Measurements from ENCODE around the gene PARD3B.

PARD3B gene

GRCh38 chr2:205509655-205510054 is 964.4 kb downstream of the PARD3B start:
- Histone ChIP-seq H3K9me2 (replicated peaks; ENCODE audit: control insufficient read depth, low read length) (no peaks in the 10 kb centered on the region; the same call in 1 of the 2 replicates), H3K4me3 (ENCODE audit: low read length) (no peak overlapping the region), H3K27ac (ENCODE audit: low read depth, low read length) (no peak overlapping the region), H3K4me1 (ENCODE audit: control insufficient read depth, low read length) (no peaks in the 10 kb centered on the region), H3K27me3 (ENCODE audit: control insufficient read depth, low read length) (no peaks in the 10 kb centered on the region), H4K20me1 (ENCODE audit: control insufficient read depth, insufficient read depth, low read depth, low read length) (no peaks in the 10 kb centered on the region), H3F3A (ENCODE audit: control insufficient read depth, insufficient read depth) (no peaks in the 10 kb centered on the region), H3K4me2 (ENCODE audit: low read length) (no peak overlapping the region), H3K36me3 (ENCODE audit: control insufficient read depth, low read length) (no peaks in the 10 kb centered on the region), H3K9me3 (ENCODE audit: control insufficient read depth, insufficient read depth, low read length) (no peaks in the 10 kb centered on the region), H3K79me2 (ENCODE audit: control insufficient read depth, low read length) (no peaks in the 10 kb centered on the region)
- no peak for TF ChIP-seq EZH2phosphoT487 (IDR thresholded peaks at IDR 0.05; ENCODE audit: borderline replicate concordance, low read length)
- no peak for TF ChIP-seq CTCF (IDR thresholded peaks at IDR 0.05; ENCODE audit: low read depth, low read length, poor library complexity, severe bottlenecking)

GRCh38 chr2:205510345-205510744 is 965.1 kb downstream of the PARD3B start:
- Histone ChIP-seq H3K36me3 (ENCODE audit: control insufficient read depth, low read length) (no peaks in the 10 kb centered on the region), H3F3A (ENCODE audit: control insufficient read depth, insufficient read depth) (no peaks in the 10 kb centered on the region), H3K27me3 (ENCODE audit: control insufficient read depth, low read length) (no peaks in the 10 kb centered on the region), H3K4me3 (ENCODE audit: low read length) (no peak overlapping the region), H4K20me1 (ENCODE audit: control insufficient read depth, insufficient read depth, low read depth, low read length) (no peaks in the 10 kb centered on the region), H3K4me2 (ENCODE audit: low read length) (no peak overlapping the region), H3K9me2 (replicated peaks; ENCODE audit: control insufficient read depth, low read length) (no peaks in the 10 kb centered on the region; the same call in 1 of the 2 replicates), H3K79me2 (ENCODE audit: control insufficient read depth, low read length) (no peaks in the 10 kb centered on the region), H3K9me3 (ENCODE audit: control insufficient read depth, insufficient read depth, low read length) (no peaks in the 10 kb centered on the region), H3K27ac (ENCODE audit: low read depth, low read length) (no peak overlapping the region), H3K4me1 (ENCODE audit: control insufficient read depth, low read length) (no peaks in the 10 kb centered on the region)
- no peak for TF ChIP-seq EZH2phosphoT487 (IDR thresholded peaks at IDR 0.05; ENCODE audit: borderline replicate concordance, low read length)
- TF ChIP-seq CTCF (IDR thresholded peaks at IDR 0.05; ENCODE audit: low read depth, low read length, poor library complexity, severe bottlenecking) = no peak

- H4K20me1 ChIP-seq (ENCODE audit: control insufficient read depth, insufficient read depth, low read depth, low read length) = no peaks in the 10 kb centered on the region
- no peaks in the 10 kb centered on the region; the same call in 1 of the 2 replicates for H3K9me2 ChIP-seq (replicated peaks; ENCODE audit: control insufficient read depth, low read length)
- H3K27me3 ChIP-seq (ENCODE audit: control insufficient read depth, low read length) = no peaks in the 10 kb centered on the region
- H3K4me2 ChIP-seq (ENCODE audit: low read length) = no peak overlapping the region
- no peaks in the 10 kb centered on the region for H3K4me1 ChIP-seq (ENCODE audit: control insufficient read depth, low read length)
- TF ChIP-seq CTCF (IDR thresholded peaks at IDR 0.05; ENCODE audit: low read depth, low read length, poor library complexity, severe bottlenecking) (no peak), EZH2phosphoT487 (IDR thresholded peaks at IDR 0.05; ENCODE audit: borderline replicate concordance, low read length) (no peak)
- H3K9me3 ChIP-seq (ENCODE audit: control insufficient read depth, insufficient read depth, low read length) = no peaks in the 10 kb centered on the region
- H3K79me2 ChIP-seq (ENCODE audit: control insufficient read depth, low read length) = no peaks in the 10 kb centered on the region
- H3K27ac ChIP-seq (ENCODE audit: low read depth, low read length) = no peak overlapping the region
- H3K4me3 ChIP-seq (ENCODE audit: low read length) = no peak overlapping the region
- H3K36me3 ChIP-seq (ENCODE audit: control insufficient read depth, low read length) = no peaks in the 10 kb centered on the region
- H3F3A ChIP-seq (ENCODE audit: control insufficient read depth, insufficient read depth) = no peaks in the 10 kb centered on the region
Observed at GRCh38 chr2:205511221-205511620, 965.9 kb downstream of the PARD3B start.
